AG04449 (cell line): ENCODE results near the gene ANKRD12.
A peak's percentile ranks its signal among the peaks of the same experiment; 100 is the strongest.

ENCODE experiments used
- CTCF ChIA-PET: fragments of 350-600 bp; formaldehyde crosslinking; extraction: SDS; loops from one replicate; lab custom pipeline; 2021; ENCODE audit warnings: antibody characterized with exemption; lab: Yijun Ruan, JAX
- POLR2A ChIA-PET: fragments of 400-600, 350-600 bp; formaldehyde crosslinking; extraction: SDS; loops from one replicate; lab custom pipeline; 2020; ENCODE audit warnings: antibody characterized with exemption, inconsistent platforms; lab: Yijun Ruan, JAX
- DNase-seq: peaks from one replicate; pipeline ENCODE4 v3.0.0-alpha.2; 2010; ENCODE audit warnings: low read depth, low spot score
- H3K4me3 ChIP-seq: 2 replicates; pipeline ENCODE4 v1.5.1; 2011; ENCODE audit warnings: low read depth, mild to moderate bottlenecking, control low read depth, low read length
- TF ChIP-seq, protein P1 (sequence below): IDR thresholded peaks from one replicate; pipeline ENCODE4 v1.5.1; 2011; ENCODE audit warnings: mild to moderate bottlenecking, moderate library complexity, low read length, control low read depth, inconsistent platforms; ENCODE audit not compliant: insufficient read depth; ENCODE audit errors: missing control alignments

The ANKRD12 gene

DNA sequence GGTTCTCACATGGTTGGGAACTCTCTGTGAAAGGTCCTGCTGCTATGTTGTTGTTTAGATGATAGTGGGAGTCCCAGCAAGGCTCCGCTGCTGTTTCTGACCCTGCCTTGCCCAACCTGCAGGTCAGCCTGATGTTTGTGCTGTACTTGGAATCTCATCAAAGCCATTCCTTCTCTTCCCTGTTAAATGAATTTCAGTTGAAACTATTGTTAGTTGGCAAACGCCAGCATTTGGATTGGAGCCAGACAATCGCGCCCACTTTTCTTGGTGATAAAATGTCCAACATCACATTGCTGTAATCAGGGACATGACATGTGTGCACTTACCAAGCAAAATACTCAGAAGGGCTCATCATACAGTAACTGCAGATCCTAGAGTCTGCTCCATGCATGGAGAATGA is 185.2 kb downstream of the ANKRD12 start:
- POLR2A ChIA-PET, result no interaction called here

DNA sequence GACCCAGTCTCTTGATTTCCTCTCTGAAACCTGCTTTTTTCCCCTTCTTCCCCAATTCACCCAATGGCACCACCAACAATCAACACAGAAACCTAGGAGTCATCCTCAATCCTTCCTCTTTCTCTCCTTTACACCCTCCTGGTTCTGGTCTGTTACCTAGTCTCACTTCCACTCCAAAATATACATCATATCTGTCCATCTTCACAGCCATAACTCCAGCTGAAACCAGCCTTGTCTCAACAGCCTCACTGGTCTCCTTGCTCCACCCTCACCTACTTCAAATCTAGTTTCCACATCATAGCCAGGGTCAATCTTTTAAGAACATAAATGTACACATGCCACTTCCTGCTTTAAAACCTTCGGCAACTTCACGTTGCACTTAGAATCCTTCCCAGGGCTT is 186.2 kb downstream of the ANKRD12 start:
- no peak for DNase-seq
- POLR2A ChIA-PET, result no interaction called here
- CTCF ChIA-PET, result interaction anchor here (1.0 kb wide), 1 partner anchor 194 kb away, joined by 3 read pairs; no protein-coding TSS in a partner anchor
- no peak overlapping the region for H3K4me3 ChIP-seq
- TF ChIP-seq, protein P1, sequence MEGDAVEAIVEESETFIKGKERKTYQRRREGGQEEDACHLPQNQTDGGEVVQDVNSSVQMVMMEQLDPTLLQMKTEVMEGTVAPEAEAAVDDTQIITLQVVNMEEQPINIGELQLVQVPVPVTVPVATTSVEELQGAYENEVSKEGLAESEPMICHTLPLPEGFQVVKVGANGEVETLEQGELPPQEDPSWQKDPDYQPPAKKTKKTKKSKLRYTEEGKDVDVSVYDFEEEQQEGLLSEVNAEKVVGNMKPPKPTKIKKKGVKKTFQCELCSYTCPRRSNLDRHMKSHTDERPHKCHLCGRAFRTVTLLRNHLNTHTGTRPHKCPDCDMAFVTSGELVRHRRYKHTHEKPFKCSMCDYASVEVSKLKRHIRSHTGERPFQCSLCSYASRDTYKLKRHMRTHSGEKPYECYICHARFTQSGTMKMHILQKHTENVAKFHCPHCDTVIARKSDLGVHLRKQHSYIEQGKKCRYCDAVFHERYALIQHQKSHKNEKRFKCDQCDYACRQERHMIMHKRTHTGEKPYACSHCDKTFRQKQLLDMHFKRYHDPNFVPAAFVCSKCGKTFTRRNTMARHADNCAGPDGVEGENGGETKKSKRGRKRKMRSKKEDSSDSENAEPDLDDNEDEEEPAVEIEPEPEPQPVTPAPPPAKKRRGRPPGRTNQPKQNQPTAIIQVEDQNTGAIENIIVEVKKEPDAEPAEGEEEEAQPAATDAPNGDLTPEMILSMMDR, result no peak

More for the DNA sequence above, 185.2 kb downstream of the ANKRD12 start:
- DNase-seq, result no peak
- CTCF ChIA-PET, result interaction anchor here (0.7 to 1.7 kb wide), 3 partner anchors 8 to 195 kb away, joined by 3 to 5 read pairs (median 3); partner anchors contain the start of gene TWSG1
- TF ChIP-seq, protein P1, result no peak
- H3K4me3 ChIP-seq, result no peak overlapping the region

DNA sequence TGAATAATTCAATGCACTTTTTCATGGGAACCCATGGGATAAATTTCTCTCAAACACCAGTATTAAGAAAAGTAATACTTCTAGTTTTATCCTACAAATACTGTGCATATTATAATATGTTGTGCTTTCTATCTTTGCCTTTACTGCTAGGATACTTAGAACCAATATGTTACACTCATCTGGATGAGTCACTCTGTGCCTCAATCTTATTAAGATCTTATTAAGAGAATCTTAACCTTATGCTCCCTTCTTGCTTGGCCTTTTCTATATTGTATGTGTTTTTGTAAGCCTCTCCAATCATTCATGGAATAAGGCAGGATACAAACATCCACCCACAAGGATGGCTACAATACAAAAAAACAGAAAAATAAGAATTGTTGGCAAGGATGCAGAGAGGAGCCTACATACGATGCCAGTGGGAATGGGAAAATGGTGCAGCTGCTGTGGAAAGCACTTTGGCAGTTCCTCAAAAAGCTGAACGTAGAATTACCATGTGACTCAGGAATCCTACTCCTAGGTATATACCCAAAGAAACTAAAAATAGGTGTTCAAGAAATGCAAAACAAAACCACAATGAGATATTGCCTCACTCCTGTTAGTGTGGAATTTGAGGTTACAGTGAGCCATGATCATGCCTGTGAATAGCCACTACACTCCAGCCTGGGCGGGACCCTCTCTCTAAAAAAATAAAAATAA is 187.3 kb downstream of the ANKRD12 start:
- ChIA-PET POLR2A (no interaction called here), CTCF (interaction anchor here (1.0 kb wide), 1 partner anchor 193 kb away, joined by 3 read pairs; no protein-coding TSS in a partner anchor)
- H3K4me3 ChIP-seq, result no peak overlapping the region
- DNase-seq, result peak; percentile 51
- TF ChIP-seq, protein P1, result no peak

DNA sequence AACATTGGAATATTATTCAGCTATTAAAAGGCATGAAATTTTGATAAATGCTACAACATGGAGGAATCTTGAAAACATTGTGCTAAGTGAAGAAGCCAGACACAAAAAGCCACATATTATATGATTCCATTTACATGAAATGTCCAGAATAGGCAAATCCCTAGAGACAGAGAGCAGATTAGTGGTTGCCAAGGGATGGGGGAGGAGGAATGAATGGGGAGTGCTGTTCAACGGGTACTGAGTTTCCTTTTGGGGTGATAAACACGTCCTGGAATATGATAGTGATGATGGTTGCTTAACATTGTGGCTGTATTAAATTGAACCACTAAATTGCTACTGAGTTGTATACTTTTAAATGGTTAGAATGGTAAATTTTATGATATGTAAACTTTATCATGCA is 189.1 kb downstream of the ANKRD12 start:
- no peak for DNase-seq
- ChIA-PET POLR2A (no interaction called here), CTCF (interaction anchor here (2.6 kb wide), 1 partner anchor 9 kb away, joined by 11 read pairs; the partner anchor contains the start of gene TWSG1)
- TF ChIP-seq, protein P1, result no peak
- H3K4me3 ChIP-seq, result no peak overlapping the region

DNA sequence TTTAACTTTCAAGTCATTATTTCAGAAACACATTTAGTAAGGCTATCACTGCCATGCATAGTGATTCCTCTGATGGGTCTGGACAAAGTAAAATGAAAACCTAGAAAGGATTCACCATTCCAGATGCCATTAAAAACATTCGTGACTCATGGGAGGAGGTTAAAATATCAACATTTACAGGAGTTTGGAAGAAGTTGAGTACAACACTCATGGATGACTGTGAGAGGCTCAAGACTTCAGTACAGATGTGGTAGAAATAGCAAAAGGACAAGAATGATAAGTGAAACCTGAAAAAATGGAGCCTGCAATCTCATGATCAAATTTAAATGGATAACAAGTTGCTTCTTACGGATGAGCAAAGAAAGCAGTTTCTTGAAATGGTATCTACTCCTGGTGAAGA is 192.2 kb downstream of the ANKRD12 start:
- no peak for DNase-seq
- CTCF ChIA-PET, result no interaction called here
- POLR2A ChIA-PET, result no interaction called here
- TF ChIP-seq, protein P1, result no peak
- no peak overlapping the region for H3K4me3 ChIP-seq

DNA sequence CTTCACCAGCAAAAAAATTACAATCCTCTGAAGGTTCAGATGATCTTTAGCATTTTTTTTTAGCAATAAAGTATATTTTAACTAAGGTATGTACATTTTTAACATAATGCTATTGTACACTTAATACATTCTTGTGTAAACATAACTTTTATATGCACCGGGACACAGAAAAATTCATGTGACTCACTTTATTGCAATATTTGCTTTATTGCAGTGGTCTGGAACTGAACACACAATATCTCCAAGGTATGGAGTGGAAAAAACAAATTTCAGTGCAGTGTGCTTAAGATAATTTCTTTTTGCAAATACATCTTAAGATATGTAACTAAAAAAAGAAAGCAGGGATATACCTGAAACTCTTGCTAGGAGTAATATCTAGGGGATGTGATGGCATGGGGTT is 192.9 kb downstream of the ANKRD12 start:
- DNase-seq, result no peak
- no peak overlapping the region for H3K4me3 ChIP-seq
- POLR2A ChIA-PET, result no interaction called here
- TF ChIP-seq, protein P1, result no peak
- CTCF ChIA-PET, result interaction anchor here (1.2 kb wide), 1 partner anchor 8 kb away, joined by 3 read pairs; no protein-coding TSS in a partner anchor
